ENCODE data around the gene WDR36.

Gene WDR36

GRCh38 chr5:111122398-111122797, 30.2 kb downstream of the WDR36 start:
- Histone ChIP-seq H3K4me2 (ENCODE audit: low read length, poor library complexity, severe bottlenecking) (no peak overlapping the region), H3K4ac (ENCODE audit: low read depth in 1 of 2, low read length in 2 of 2) (no peak overlapping the region), H3K9ac (ENCODE audit: low read length) (no peak overlapping the region), H3K4me3 (ENCODE audit: insufficient read depth in 1 of 2, low read depth in 1 of 2, low read length in 2 of 2) (no peak overlapping the region), H3K36me3 (ENCODE audit: control insufficient read depth in 1 of 2, insufficient read depth in 2 of 2, low read depth in 1 of 2, low read length in 2 of 2) (peaks cover 3 to 97% of the 10 kb centered on the region in 2 experiments), H3K9me3 (ENCODE audit: control insufficient read depth, low read length) (no peaks in the 10 kb centered on the region), H3K14ac (ENCODE audit: low read length in 2 of 2) (no peak overlapping the region), H3K27me3 (ENCODE audit: control insufficient read depth in 1 of 2, insufficient read depth in 1 of 2, low read length in 2 of 2) (no peaks in the 10 kb centered on the region), H2BK15ac (ENCODE audit: low read depth, poor library complexity, severe bottlenecking) (no peak overlapping the region), H4K91ac (ENCODE audit: low read length) (no peak overlapping the region), H3K4me1 (ENCODE audit: control insufficient read depth, insufficient read depth, low read depth, low read length) (no peaks in the 10 kb centered on the region), H2BK12ac (ENCODE audit: low read length in 2 of 2) (no peak overlapping the region), H3K18ac (ENCODE audit: low read depth in 1 of 2, low read length in 2 of 2) (no peak overlapping the region), H4K8ac (ENCODE audit: low read length) (no peak overlapping the region), H3K23ac (ENCODE audit: low read length in 2 of 2) (no peak overlapping the region), H2AFZ (ENCODE audit: low read depth, low read length) (no peak overlapping the region), H3K27ac (ENCODE audit: low read length, poor library complexity, severe bottlenecking) (no peak overlapping the region), H2AK5ac (ENCODE audit: low read length, severe bottlenecking) (no peak overlapping the region), H2BK5ac (ENCODE audit: low read depth, low read length, poor library complexity, severe bottlenecking) (no peak overlapping the region), H2BK120ac (ENCODE audit: low read depth, low read length) (no peak overlapping the region), H3K79me1 (replicated peaks; ENCODE audit: low read length, poor library complexity, severe bottlenecking) (peaks cover 1% of the 10 kb centered on the region)
- no peak for DNase-seq
- 100% methylated on average over 2 of the region's 2 CpGs for WGBS

- no peak overlapping the region for H3K9ac ChIP-seq (ENCODE audit: low read length)
- no CpG with 5 or more reads among the region's 1 CpG for WGBS
Observed at GRCh38 chr5:111124793-111125192, 32.6 kb downstream of the WDR36 start.

GRCh38 chr5:111126896-111127295, 34.7 kb downstream of the WDR36 start:
- no peak overlapping the region for H4K91ac ChIP-seq (ENCODE audit: low read length)
- H4K8ac ChIP-seq (ENCODE audit: low read length), result no peak overlapping the region
- no peaks in the 10 kb centered on the region for H3K4me1 ChIP-seq (ENCODE audit: control insufficient read depth, insufficient read depth, low read depth, low read length)
- no peak overlapping the region for H3K4ac ChIP-seq (ENCODE audit: low read depth in 1 of 2, low read length in 2 of 2)
- H3K27ac ChIP-seq (ENCODE audit: low read length, poor library complexity, severe bottlenecking), result no peak overlapping the region
- no peak for DNase-seq
- WGBS, result 97% methylated on average over 3 of the region's 3 CpGs
- H2BK15ac ChIP-seq (ENCODE audit: low read depth, poor library complexity, severe bottlenecking), result no peak overlapping the region
- no peak overlapping the region for H2AK5ac ChIP-seq (ENCODE audit: low read length, severe bottlenecking)
- H3K9me3 ChIP-seq (ENCODE audit: control insufficient read depth, low read length), result no peaks in the 10 kb centered on the region
- H2BK120ac ChIP-seq (ENCODE audit: low read depth, low read length), result no peak overlapping the region
- no peak overlapping the region for H2BK5ac ChIP-seq (ENCODE audit: low read depth, low read length, poor library complexity, severe bottlenecking)
- H3K14ac ChIP-seq (ENCODE audit: low read length in 2 of 2), result no peak overlapping the region
- H3K36me3 ChIP-seq (ENCODE audit: control insufficient read depth in 1 of 2, insufficient read depth in 2 of 2, low read depth in 1 of 2, low read length in 2 of 2), result peaks cover 3 to 58% of the 10 kb centered on the region in 2 experiments
- no peak overlapping the region for H2AFZ ChIP-seq (ENCODE audit: low read depth, low read length)
- H3K79me1 ChIP-seq (replicated peaks; ENCODE audit: low read length, poor library complexity, severe bottlenecking), result no peaks in the 10 kb centered on the region
- no peak overlapping the region for H3K4me2 ChIP-seq (ENCODE audit: low read length, poor library complexity, severe bottlenecking)
- H3K18ac ChIP-seq (ENCODE audit: low read depth in 1 of 2, low read length in 2 of 2), result no peak overlapping the region
- no peak overlapping the region for H2BK12ac ChIP-seq (ENCODE audit: low read length in 2 of 2)
- H3K4me3 ChIP-seq (ENCODE audit: insufficient read depth in 1 of 2, low read depth in 1 of 2, low read length in 2 of 2), result no peak overlapping the region
- H3K9ac ChIP-seq (ENCODE audit: low read length), result no peak overlapping the region
- H3K23ac ChIP-seq (ENCODE audit: low read length in 2 of 2), result no peak overlapping the region
- no peaks in the 10 kb centered on the region for H3K27me3 ChIP-seq (ENCODE audit: control insufficient read depth in 1 of 2, insufficient read depth in 1 of 2, low read length in 2 of 2)

More at GRCh38 chr5:111124793-111125192, 32.6 kb downstream of the WDR36 start:
- peaks cover 3 to 79% of the 10 kb centered on the region in 2 experiments for H3K36me3 ChIP-seq (ENCODE audit: control insufficient read depth in 1 of 2, insufficient read depth in 2 of 2, low read depth in 1 of 2, low read length in 2 of 2)
- no peak overlapping the region for H2BK5ac ChIP-seq (ENCODE audit: low read depth, low read length, poor library complexity, severe bottlenecking)
- no peak overlapping the region for H2BK120ac ChIP-seq (ENCODE audit: low read depth, low read length)
- H3K4me3 ChIP-seq (ENCODE audit: insufficient read depth in 1 of 2, low read depth in 1 of 2, low read length in 2 of 2), result no peak overlapping the region
- no peak overlapping the region for H2BK12ac ChIP-seq (ENCODE audit: low read length in 2 of 2)
- H3K27me3 ChIP-seq (ENCODE audit: control insufficient read depth in 1 of 2, insufficient read depth in 1 of 2, low read length in 2 of 2), result no peaks in the 10 kb centered on the region
- H2BK15ac ChIP-seq (ENCODE audit: low read depth, poor library complexity, severe bottlenecking), result no peak overlapping the region
- H3K79me1 ChIP-seq (replicated peaks; ENCODE audit: low read length, poor library complexity, severe bottlenecking), result no peaks in the 10 kb centered on the region
- H4K8ac ChIP-seq (ENCODE audit: low read length), result no peak overlapping the region
- no peak overlapping the region for H3K4me2 ChIP-seq (ENCODE audit: low read length, poor library complexity, severe bottlenecking)
- DNase-seq, result no peak
- H3K14ac ChIP-seq (ENCODE audit: low read length in 2 of 2), result no peak overlapping the region
- H3K18ac ChIP-seq (ENCODE audit: low read depth in 1 of 2, low read length in 2 of 2), result no peak overlapping the region
- no peak overlapping the region for H2AFZ ChIP-seq (ENCODE audit: low read depth, low read length)
- H3K9me3 ChIP-seq (ENCODE audit: control insufficient read depth, low read length), result no peaks in the 10 kb centered on the region
- H3K27ac ChIP-seq (ENCODE audit: low read length, poor library complexity, severe bottlenecking), result no peak overlapping the region
- no peaks in the 10 kb centered on the region for H3K4me1 ChIP-seq (ENCODE audit: control insufficient read depth, insufficient read depth, low read depth, low read length)
- no peak overlapping the region for H3K4ac ChIP-seq (ENCODE audit: low read depth in 1 of 2, low read length in 2 of 2)
- H3K23ac ChIP-seq (ENCODE audit: low read length in 2 of 2), result no peak overlapping the region
- H4K91ac ChIP-seq (ENCODE audit: low read length), result no peak overlapping the region
- no peak overlapping the region for H2AK5ac ChIP-seq (ENCODE audit: low read length, severe bottlenecking)

- no peak overlapping the region for H2BK12ac ChIP-seq (ENCODE audit: low read length in 2 of 2)
- no peak overlapping the region for H3K4me2 ChIP-seq (ENCODE audit: low read length, poor library complexity, severe bottlenecking)
- H4K91ac ChIP-seq (ENCODE audit: low read length), result no peak overlapping the region
- no peak overlapping the region for H3K9ac ChIP-seq (ENCODE audit: low read length)
- peaks cover 3 to 51% of the 10 kb centered on the region in 2 experiments for H3K36me3 ChIP-seq (ENCODE audit: control insufficient read depth in 1 of 2, insufficient read depth in 2 of 2, low read depth in 1 of 2, low read length in 2 of 2)
- no peak overlapping the region for H3K18ac ChIP-seq (ENCODE audit: low read depth in 1 of 2, low read length in 2 of 2)
- H3K79me1 ChIP-seq (replicated peaks; ENCODE audit: low read length, poor library complexity, severe bottlenecking), result no peaks in the 10 kb centered on the region
- H3K27me3 ChIP-seq (ENCODE audit: control insufficient read depth in 1 of 2, insufficient read depth in 1 of 2, low read length in 2 of 2), result no peaks in the 10 kb centered on the region
- no peaks in the 10 kb centered on the region for H3K9me3 ChIP-seq (ENCODE audit: control insufficient read depth, low read length)
- WGBS, result 99% methylated on average over 2 of the region's 3 CpGs
- H3K4me3 ChIP-seq (ENCODE audit: insufficient read depth in 1 of 2, low read depth in 1 of 2, low read length in 2 of 2), result no peak overlapping the region
- no peak overlapping the region for H2AFZ ChIP-seq (ENCODE audit: low read depth, low read length)
- no peak overlapping the region for H2AK5ac ChIP-seq (ENCODE audit: low read length, severe bottlenecking)
- H4K8ac ChIP-seq (ENCODE audit: low read length), result no peak overlapping the region
- H3K4me1 ChIP-seq (ENCODE audit: control insufficient read depth, insufficient read depth, low read depth, low read length), result no peaks in the 10 kb centered on the region
- H3K4ac ChIP-seq (ENCODE audit: low read depth in 1 of 2, low read length in 2 of 2), result no peak overlapping the region
- DNase-seq, result no peak
- no peak overlapping the region for H3K23ac ChIP-seq (ENCODE audit: low read length in 2 of 2)
- no peak overlapping the region for H3K14ac ChIP-seq (ENCODE audit: low read length in 2 of 2)
- no peak overlapping the region for H2BK5ac ChIP-seq (ENCODE audit: low read depth, low read length, poor library complexity, severe bottlenecking)
- no peak overlapping the region for H3K27ac ChIP-seq (ENCODE audit: low read length, poor library complexity, severe bottlenecking)
- H2BK120ac ChIP-seq (ENCODE audit: low read depth, low read length), result no peak overlapping the region
- H2BK15ac ChIP-seq (ENCODE audit: low read depth, poor library complexity, severe bottlenecking), result no peak overlapping the region
Observed at GRCh38 chr5:111127453-111128195, 35.5 kb downstream of the WDR36 start.
